T-helper 2 cell treated with Interferon-gamma antibody and Interleukin-4, amounts not matched to agents 100 ng/mL and 5 ng/mL, for 36 hours (primary cell): Measurements from ENCODE around the gene NEK9. TPM values are rescaled to one million over a fixed set of nuclear protein-coding genes. Genes with fewer than 3 reads are reported as not detected.

Experiments used
- intact Hi-C: fragments of 100-400 bp; cut with micrococcal nuclease; formaldehyde crosslinking; loops from one replicate; pipeline ENCODE4 v1.15.1; 2023
- total RNA-seq: library from RNA; stranded (reverse); gene quantifications from 2 replicates; pipeline ENCODE4 v1.2.3, GENCODE V29; 2022

Gene NEK9
- total RNA-seq, 1 donor from 2014 or later, result 67.6 TPM

DNA sequence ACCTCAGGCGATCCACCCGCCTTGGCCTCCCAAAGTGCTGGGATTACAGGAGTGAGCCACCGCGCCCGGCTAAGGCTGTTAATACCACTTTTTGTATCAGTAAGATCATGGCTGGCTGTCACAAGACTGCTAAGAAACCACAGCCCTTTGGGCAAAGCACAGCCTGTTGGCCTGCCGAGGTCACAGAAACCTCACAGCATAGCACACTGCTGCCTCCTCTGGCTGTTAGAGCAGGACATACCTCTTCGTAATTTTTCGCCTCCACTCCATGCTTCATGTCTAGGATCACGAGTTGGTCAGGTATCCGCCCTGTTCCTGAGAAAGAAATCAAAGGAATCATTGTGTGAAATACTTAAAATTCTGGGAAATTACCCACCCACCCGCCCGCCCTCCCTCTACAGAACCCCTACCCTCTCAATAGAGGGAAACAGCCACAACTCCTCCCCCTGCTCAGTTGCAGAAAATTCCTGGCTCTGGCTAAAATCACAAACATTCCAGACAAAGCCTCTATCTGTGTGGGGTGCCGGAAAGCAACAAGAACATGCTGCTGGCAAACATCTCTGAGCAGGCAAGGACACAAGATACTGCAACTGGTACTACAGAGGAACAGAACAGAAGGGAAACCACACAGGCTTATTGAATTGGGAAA lies 20.7 kb upstream of the NEK9 start:
- intact Hi-C loops, result no loop called here

DNA sequence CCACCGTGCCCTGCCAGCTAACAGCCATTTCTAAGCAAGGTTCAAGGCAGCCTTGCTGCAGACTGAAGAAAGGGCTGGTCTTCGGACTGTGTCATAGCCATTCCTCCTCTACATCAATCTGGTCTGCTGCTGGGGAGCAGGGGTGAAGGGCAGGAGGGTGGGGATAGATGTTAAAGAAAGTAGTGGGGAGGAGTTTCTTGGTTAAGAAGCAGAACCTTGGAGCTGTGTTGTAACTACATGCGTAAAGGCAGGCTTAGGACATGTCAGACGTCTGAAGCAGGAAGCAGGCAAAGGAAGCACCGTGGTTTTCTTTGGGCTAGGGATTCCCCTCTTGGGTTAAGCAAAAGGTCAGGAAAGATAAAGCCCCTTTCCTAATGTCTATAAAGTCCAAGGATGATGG lies 18.1 kb upstream of the NEK9 start:
- intact Hi-C loops, result loop anchor here (5.0 kb wide), 1 partner anchor 32 kb away; the partner anchor contains the start of gene TMED10

DNA sequence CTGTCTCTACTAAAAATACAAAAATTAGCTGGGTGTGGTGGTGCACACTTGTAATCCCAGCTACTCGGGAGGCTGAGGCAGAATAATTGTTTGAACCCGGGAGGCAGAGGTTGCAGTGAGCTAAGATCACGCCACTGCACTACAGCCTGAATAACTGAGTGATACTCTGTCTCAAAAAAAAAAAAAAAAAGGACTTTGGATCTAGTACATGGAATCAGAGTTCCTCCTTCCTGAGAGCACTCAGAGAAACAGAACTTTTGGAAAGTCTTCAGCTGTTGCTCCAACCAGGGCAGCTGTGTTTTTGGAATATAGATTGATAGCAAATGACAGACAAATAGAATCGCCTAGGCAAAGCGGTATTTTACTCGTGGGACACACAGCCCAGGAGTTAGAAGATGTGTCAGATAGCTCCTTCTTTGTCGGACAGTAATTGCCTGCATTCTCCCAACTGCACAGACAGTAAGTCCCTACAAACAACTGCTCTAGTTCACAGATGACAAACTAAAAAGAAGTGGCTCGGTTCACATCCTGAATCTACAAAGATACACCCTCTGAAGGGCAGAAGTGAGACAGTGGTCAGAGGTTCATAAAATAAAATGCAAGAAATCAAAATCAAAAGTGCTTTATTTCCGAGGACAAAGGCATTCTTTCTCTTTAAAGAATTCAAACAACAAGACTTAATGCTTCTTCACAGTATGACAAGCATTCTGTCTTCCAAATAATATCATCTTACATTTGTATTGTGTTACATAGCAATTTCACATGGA lies 17.1 kb upstream of the NEK9 start:
- intact Hi-C loops, result loop anchor here (5.0 kb wide), 1 partner anchor 33 kb away; the partner anchor contains the start of gene TMED10

- intact Hi-C loops, result loop anchor here (5.0 kb wide), 1 partner anchor 35 kb away; the partner anchor contains the start of gene TMED10
Observed at GRCh38 chr14:75142494-75142893, 15.6 kb upstream of the NEK9 start.

DNA sequence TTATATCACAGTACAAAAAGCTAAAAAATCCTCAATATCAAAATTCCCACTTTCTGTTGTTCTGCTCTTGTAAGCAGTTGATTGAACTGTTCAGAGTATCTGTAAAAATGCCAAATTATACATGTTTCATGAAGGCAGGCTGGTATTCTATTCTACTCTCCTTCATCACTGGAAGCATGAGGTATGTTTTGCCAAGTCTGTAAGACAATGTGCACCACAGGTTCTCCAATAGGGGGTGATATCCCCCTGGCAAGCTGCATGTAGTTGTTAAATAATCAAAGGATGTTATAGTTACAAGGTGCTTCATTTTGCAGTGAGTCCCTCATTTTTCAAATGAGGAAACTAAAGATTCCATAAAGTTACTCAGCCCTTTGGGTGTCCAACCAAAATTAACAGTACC lies 15.1 kb upstream of the NEK9 start:
- intact Hi-C loops, result loop anchor here (5.0 kb wide), 1 partner anchor 35 kb away; the partner anchor contains the start of gene TMED10

DNA sequence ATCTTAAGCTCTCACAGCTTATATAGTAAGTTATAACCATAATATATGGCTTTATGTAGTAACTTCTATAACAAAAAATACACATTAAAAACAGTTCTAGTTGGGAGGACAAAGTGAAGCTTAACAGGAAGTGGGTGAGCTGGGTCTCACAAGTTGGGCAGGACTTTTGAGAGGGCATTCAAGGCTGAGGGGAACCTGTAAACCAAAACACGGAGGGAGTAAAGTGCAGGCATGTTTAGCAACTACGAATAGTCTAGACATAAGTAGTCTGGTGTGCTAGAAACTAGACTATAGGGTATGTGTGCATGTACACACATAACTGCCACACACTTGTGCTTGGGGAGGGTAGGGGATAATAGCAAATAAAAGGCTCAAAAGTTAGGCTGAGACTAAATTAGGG lies 14.2 kb upstream of the NEK9 start:
- intact Hi-C loops, result loop anchor here (5.0 kb wide), 1 partner anchor 36 kb away; the partner anchor contains the start of gene TMED10

DNA sequence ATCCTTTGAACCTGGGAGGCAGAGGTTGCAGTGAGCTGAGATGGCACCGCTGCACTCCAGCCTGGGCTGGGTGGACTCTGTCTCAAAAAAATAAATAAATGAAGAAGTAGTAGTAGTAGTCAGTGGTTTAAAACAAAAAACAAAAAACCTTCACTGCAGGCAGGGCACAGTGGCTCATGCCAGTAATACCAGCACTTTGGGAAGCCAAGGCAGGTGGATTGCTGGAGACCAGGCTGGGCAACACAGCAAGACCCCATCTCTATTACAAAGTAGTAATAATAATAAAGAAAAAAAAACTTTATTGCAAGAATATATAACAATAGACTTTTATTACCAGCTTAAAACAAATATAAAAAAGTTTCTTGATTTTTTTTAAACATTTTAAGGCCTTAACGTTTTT lies 13.8 kb upstream of the NEK9 start:
- intact Hi-C loops, result loop anchor here (5.0 kb wide), 1 partner anchor 37 kb away; the partner anchor contains the start of gene TMED10

GRCh38 chr14:75139185-75139584 lies 12.3 kb upstream of the NEK9 start:
- intact Hi-C loops, result loop anchor here (2.0 to 10.0 kb wide), 2 partner anchors 16 to 356 kb away; no protein-coding TSS in a partner anchor

- intact Hi-C loops, result loop anchor here (2.0 to 10.0 kb wide), 2 partner anchors 16 to 356 kb away; no protein-coding TSS in a partner anchor
Observed at GRCh38 chr14:75138492-75138891, 11.6 kb upstream of the NEK9 start.

DNA sequence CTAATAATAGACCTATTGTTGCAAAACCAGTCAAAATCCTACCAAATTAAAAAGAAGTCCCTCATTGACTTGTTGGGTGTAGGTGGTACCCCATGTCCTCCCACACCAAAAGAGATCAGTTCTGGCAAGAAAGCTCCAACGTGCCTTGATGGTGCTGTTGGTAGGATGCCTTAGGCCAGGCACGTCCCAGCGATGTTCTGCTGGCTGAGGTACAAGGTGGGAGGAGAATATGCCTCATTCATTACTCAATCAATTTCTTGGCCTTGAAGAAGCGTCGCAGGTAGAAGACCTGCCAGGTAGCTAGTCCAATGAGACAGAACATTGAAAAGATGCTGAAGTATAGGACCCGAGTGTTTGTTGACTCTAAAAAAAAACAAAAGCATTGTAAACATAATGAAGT lies 7.8 kb upstream of the NEK9 start:
- intact Hi-C loops, result loop anchor here (10.0 kb wide), 1 partner anchor 360 kb away; no protein-coding TSS in a partner anchor

GRCh38 chr14:75133597-75133996 lies 6.7 kb upstream of the NEK9 start:
- intact Hi-C loops, result loop anchor here (10.0 kb wide), 1 partner anchor 361 kb away; no protein-coding TSS in a partner anchor

- intact Hi-C loops, result loop anchor here (1.0 to 10.0 kb wide), 3 partner anchors 164 to 362 kb away; no protein-coding TSS in a partner anchor
Observed at GRCh38 chr14:75132382-75133086, 5.7 kb upstream of the NEK9 start.

- intact Hi-C loops, result loop anchor here (5.0 kb wide), 2 partner anchors 439 to 534 kb away; partner anchors contain the start of genes ERG28 and TTLL5
Observed at GRCh38 chr14:75128596-75128990, 1.7 kb upstream of the NEK9 start.

DNA sequence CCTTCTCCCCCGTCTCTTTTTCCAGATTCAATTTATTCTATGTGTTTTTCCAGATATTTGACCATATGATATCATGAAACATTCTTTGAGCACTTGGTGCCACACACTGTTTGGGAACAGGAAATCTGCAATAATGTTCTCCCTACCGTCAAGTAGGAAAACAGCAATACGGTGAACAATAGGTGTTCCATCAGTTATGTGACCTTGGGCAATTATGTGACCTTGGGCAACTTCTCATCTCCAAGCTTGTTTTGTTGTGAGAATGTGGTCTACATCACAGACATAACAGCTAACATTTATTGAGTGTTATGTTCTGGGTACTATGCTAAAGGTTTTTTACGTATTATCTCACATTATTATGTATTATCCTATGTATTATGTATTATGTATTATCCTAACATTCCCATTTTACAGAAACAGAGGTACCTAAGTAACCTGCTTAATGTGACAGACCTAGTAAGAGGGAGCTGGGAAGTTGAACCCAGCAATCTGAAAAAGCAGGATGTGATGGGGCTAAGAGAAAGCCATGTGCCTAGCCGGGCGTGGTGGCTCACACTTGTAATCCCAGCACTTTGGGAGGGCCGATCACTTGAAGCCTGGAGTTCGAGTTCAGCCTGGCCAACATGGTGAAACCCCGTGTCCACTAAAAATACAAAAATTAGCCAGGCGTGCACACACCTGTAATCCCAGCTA lies 1.2 kb upstream of the NEK9 start:
- intact Hi-C loops, result loop anchor here (1.0 to 5.0 kb wide), 5 partner anchors 49 to 534 kb away; partner anchors contain the start of genes ERG28, TMED10 and TTLL5

DNA sequence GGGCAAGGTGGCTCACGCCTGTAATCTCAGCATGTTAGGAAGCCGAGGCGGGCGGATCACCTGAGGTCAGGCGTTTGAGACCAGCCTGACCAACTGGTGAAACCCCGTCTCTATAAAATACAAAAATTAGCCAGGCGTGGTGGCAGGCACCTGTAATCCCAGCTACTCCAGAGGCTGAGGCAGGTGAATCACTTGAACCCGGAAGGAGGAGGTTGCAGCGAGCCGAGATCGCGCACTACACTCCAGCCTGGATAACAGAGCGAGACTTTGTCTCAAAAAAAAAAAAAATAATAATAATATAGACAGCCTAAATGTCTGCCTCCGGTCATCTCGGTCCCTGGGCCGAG lies 599 bp upstream of the NEK9 start:
- intact Hi-C loops, result loop anchor here (1.0 to 5.0 kb wide), 5 partner anchors 49 to 535 kb away; partner anchors contain the start of genes ERG28, TMED10 and TTLL5

- intact Hi-C loops, result loop anchor here (2.0 to 5.0 kb wide), 4 partner anchors 51 to 536 kb away; partner anchors contain the start of genes ERG28, TMED10 and TTLL5
Observed at GRCh38 chr14:75126121-75126544, 715 bp downstream of the NEK9 start.

GRCh38 chr14:75125617-75126016 lies 1.2 kb downstream of the NEK9 start:
- intact Hi-C loops, result loop anchor here (2.0 to 5.0 kb wide), 4 partner anchors 51 to 537 kb away; partner anchors contain the start of genes ERG28, TMED10 and TTLL5

DNA sequence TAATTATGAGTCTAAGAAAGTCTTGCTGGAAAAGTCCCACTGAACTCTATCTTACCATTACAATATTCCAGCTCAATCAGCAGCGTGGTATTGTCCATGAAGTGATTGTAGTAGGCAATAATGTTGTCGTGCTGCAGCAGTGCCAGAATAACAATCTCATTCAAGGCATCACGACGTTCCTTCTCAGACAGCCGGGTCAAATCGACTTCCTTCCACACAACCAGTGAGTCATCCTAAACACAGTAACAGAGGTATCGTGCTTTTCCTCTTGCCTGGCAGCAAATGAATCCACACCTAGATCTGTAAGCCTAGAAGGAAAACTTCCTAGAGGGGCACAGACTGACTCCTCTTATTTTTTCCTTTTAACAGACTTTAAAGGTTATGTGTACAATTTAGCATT lies 2.9 kb downstream of the NEK9 start:
- intact Hi-C loops, result no loop called here

- intact Hi-C loops, result no loop called here
Observed at GRCh38 chr14:75121552-75121951, 5.3 kb downstream of the NEK9 start.
